Esophagus squamous epithelium (tissue), 5 donors: ENCODE data around the gene IL36A. TPM values are rescaled to one million over a fixed set of nuclear protein-coding genes. Genes with fewer than 3 reads are reported as not detected.

Experiments
- DNase-seq: peaks from one replicate; lab custom pipeline; 2025; lab: John Stamatoyannopoulos, UW
- H3K27ac ChIP-seq, 4 donors: fragments of 200-600 bp; sonication (generic); one replicate each; pipeline ENCODE4 v1.5.1; 2016 to 2019; ENCODE audit warnings: mild to moderate bottlenecking in 1 of 4
- H3K27me3 ChIP-seq, 4 donors: fragments of 200-600 bp; sonication (generic); 1 replicate in 3 of 4; 2 replicates in 1 of 4; pipeline versions ENCODE4 v1.5.1 to v1.6.0; 2017 to 2021; ENCODE audit warnings: antibody characterized with exemption in 1 of 4
- H3K36me3 ChIP-seq, 3 donors: fragments of 200-600 bp; sonication (generic); one replicate each; pipeline ENCODE4 v1.5.1; 2016 to 2019
- H3K4me1 ChIP-seq, 3 donors: fragments of 200-600 bp; sonication (generic); one replicate each; pipeline ENCODE4 v1.5.1; 2017 to 2019
- H3K4me3 ChIP-seq, 4 donors: fragments of 200-600 bp; sonication (generic); 1 replicate in 3 of 4; 2 replicates in 1 of 4; pipeline ENCODE4 v1.5.1; 2016 to 2019; ENCODE audit warnings: mild to moderate bottlenecking in 2 of 4, moderate library complexity in 1 of 4
- H3K9me3 ChIP-seq, 3 donors: fragments of 200-600 bp; sonication (generic); one replicate each; pipeline ENCODE4 v1.5.1; 2016 to 2019
- POLR2A ChIP-seq, 4 donors: fragments of 450-650 bp; IDR thresholded peaks; one replicate each; pipeline ENCODE4 v1.6.1; 2017; ENCODE audit warnings: antibody characterized with exemption in 4 of 4, mild to moderate bottlenecking in 4 of 4, moderate library complexity in 3 of 4
- WGBS, 2 donors: methylation state at CpG; one replicate each; pipeline ENCODE4 v1.1.5; 2018; 5-methylcytosine and 5-hydroxymethylcytosine counted together
- intact Hi-C: fragments of 100-400 bp; cut with DNase I; formaldehyde crosslinking; loops from one replicate; pipeline ENCODE4 v1.15.0; 2022
- total RNA-seq, 4 donors: library from RNA; depleted of rRNA; stranded (reverse); fragments of >200 nt; gene quantifications; one replicate each; pipeline ENCODE4 v1.1.0, GENCODE V29; 2016
- TF ChIP-seq, protein P1 (sequence below), 6 experiments: fragments of 450-650 bp in 4 of 6; fragments of 200-600 bp in 2 of 6; sonication (generic) in 2 of 6; IDR thresholded peaks; one replicate each; pipeline ENCODE4 v1.5.1; 2016 to 2019; ENCODE audit warnings: antibody characterized with exemption in 6 of 6, mild to moderate bottlenecking in 4 of 6, moderate library complexity in 4 of 6
- donor health status: DM: yes; HTN: yes; CAD: no.

IL36A gene
- total RNA-seq, 4 donors from 2014 or later: 54.9 to 254 (median 207) TPM

DNA sequence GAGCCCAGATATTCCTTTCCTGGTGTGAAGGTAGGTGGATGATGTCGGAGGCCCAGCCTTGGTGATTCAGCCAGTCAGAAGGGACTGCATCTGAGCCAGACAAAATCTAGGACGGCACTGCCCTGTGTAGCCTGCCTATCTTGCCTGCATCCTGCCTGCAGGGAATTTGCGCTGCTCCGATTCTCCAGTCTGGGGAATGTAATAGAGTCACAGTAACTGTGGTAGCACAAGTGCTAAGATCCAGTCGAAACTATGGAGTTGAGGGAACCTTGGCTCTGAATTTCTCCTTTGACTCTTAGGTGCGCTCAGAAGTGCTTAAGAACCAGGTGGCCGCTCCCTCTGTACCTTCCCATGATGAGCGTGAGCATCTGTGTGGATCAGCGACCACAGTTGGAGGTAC is 31.5 kb downstream of the IL36A start:
- H3K9me3 ChIP-seq: no peaks in the 10 kb centered on the region
- no peaks in the 10 kb centered on the region for H3K27me3 ChIP-seq
- H3K4me3 ChIP-seq: no peak overlapping the region
- no peak overlapping the region for H3K27ac ChIP-seq
- H3K4me1 ChIP-seq: no peaks in the 10 kb centered on the region
- H3K36me3 ChIP-seq: no peaks in the 10 kb centered on the region
- WGBS, 2 donors: 79 to 90% methylated on average over 5 to 9 of the region's 9 CpGs
- DNase-seq: no peak
- no peak for TF ChIP-seq POLR2A (IDR thresholded peaks at IDR 0.05)
- TF ChIP-seq, protein P1, sequence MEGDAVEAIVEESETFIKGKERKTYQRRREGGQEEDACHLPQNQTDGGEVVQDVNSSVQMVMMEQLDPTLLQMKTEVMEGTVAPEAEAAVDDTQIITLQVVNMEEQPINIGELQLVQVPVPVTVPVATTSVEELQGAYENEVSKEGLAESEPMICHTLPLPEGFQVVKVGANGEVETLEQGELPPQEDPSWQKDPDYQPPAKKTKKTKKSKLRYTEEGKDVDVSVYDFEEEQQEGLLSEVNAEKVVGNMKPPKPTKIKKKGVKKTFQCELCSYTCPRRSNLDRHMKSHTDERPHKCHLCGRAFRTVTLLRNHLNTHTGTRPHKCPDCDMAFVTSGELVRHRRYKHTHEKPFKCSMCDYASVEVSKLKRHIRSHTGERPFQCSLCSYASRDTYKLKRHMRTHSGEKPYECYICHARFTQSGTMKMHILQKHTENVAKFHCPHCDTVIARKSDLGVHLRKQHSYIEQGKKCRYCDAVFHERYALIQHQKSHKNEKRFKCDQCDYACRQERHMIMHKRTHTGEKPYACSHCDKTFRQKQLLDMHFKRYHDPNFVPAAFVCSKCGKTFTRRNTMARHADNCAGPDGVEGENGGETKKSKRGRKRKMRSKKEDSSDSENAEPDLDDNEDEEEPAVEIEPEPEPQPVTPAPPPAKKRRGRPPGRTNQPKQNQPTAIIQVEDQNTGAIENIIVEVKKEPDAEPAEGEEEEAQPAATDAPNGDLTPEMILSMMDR (IDR thresholded peaks at IDR 0.05): no peak
- intact Hi-C loops: no loop called here

GRCh38 chr2:113038291-113038690 is 33.0 kb downstream of the IL36A start:
- no peak for DNase-seq
- H3K9me3 ChIP-seq: no peaks in the 10 kb centered on the region
- H3K4me3 ChIP-seq: no peak overlapping the region
- H3K27me3 ChIP-seq: no peaks in the 10 kb centered on the region
- no peaks in the 10 kb centered on the region for H3K4me1 ChIP-seq
- WGBS, 2 donors: 74 to 76% methylated on average over 2 to 3 of the region's 3 CpGs
- no peak overlapping the region for H3K27ac ChIP-seq
- intact Hi-C loops: no loop called here
- TF ChIP-seq POLR2A (IDR thresholded peaks at IDR 0.05): no peak
- TF ChIP-seq, protein P1 (IDR thresholded peaks at IDR 0.05): no peak
- H3K36me3 ChIP-seq: no peaks in the 10 kb centered on the region

DNA sequence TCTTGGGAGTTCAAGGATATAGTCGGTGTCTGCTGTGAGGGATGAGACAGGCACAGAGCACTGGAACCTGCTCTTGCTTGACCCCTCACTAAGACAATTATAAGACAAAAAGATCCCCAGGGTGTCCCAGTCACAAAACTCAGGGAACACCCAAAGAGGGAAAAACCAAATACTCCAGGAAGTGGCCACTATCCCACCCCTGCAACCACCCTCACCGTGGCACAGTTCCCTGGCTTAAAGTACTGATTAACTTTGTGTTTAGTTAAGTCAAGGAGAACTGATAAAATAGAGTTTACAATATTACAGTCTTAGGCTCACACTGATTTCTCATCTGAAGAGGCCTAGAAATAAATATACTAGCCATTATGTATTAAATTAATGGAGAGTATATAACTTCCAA is 33.9 kb downstream of the IL36A start:
- 78 to 81% methylated on average over 2 of the region's 2 CpGs for WGBS, 2 donors
- TF ChIP-seq, protein P1 (IDR thresholded peaks at IDR 0.05): no peak
- no peak for TF ChIP-seq POLR2A (IDR thresholded peaks at IDR 0.05)
- no peaks in the 10 kb centered on the region for H3K4me1 ChIP-seq
- no peaks in the 10 kb centered on the region for H3K36me3 ChIP-seq
- intact Hi-C loops: no loop called here
- H3K27me3 ChIP-seq: no peaks in the 10 kb centered on the region
- DNase-seq: no peak
- no peak overlapping the region for H3K27ac ChIP-seq
- no peak overlapping the region for H3K4me3 ChIP-seq
- H3K9me3 ChIP-seq: no peaks in the 10 kb centered on the region

GRCh38 chr2:113039719-113040118 is 34.5 kb downstream of the IL36A start:
- H3K9me3 ChIP-seq: no peaks in the 10 kb centered on the region
- DNase-seq: no peak
- H3K4me1 ChIP-seq: no peaks in the 10 kb centered on the region
- H3K4me3 ChIP-seq: no peak overlapping the region
- no peak overlapping the region for H3K27ac ChIP-seq
- no peak for TF ChIP-seq POLR2A (IDR thresholded peaks at IDR 0.05)
- TF ChIP-seq, protein P1 (IDR thresholded peaks at IDR 0.05): no peak
- no peaks in the 10 kb centered on the region for H3K36me3 ChIP-seq
- H3K27me3 ChIP-seq: no peaks in the 10 kb centered on the region
- 42 to 65% methylated on average over 5 of the region's 5 CpGs for WGBS, 2 donors
- intact Hi-C loops: no loop called here

GRCh38 chr2:113041871-113042270 is 36.6 kb downstream of the IL36A start:
- H3K4me1 ChIP-seq: no peaks in the 10 kb centered on the region
- TF ChIP-seq POLR2A (IDR thresholded peaks at IDR 0.05): no peak
- TF ChIP-seq, protein P1 (IDR thresholded peaks at IDR 0.05): peak in 2 of 6 experiments; percentile 26 to 53
- H3K36me3 ChIP-seq: no peaks in the 10 kb centered on the region
- no peak overlapping the region for H3K27ac ChIP-seq
- H3K9me3 ChIP-seq: no peaks in the 10 kb centered on the region
- 58% methylated on average over 5 of the region's 5 CpGs for WGBS, 2 donors
- intact Hi-C loops: no loop called here
- no peaks in the 10 kb centered on the region for H3K27me3 ChIP-seq
- no peak for DNase-seq
- no peak overlapping the region for H3K4me3 ChIP-seq
